WTC11 (cell line): ENCODE measurements around the gene CCDC51.

Experiments
- CREB1 ChIP-seq: sonication (generic); formaldehyde crosslinking; IDR thresholded peaks from 2 replicates; pipeline ENCODE4 v1.8.0; 2023; ENCODE audit warnings: mild to moderate bottlenecking, missing genetic modification reagents
- FOXK1 ChIP-seq: sonication (generic); formaldehyde crosslinking; IDR thresholded peaks from 2 replicates; pipeline ENCODE4 v1.8.0; 2022; ENCODE audit warnings: mild to moderate bottlenecking, moderate library complexity, missing genetic modification reagents
- JUN ChIP-seq: sonication (generic); formaldehyde crosslinking; IDR thresholded peaks from 2 replicates; pipeline ENCODE4 v1.8.0; 2023; ENCODE audit warnings: mild to moderate bottlenecking, missing genetic modification reagents
- NR2C2 ChIP-seq: sonication (generic); formaldehyde crosslinking; IDR thresholded peaks from 2 replicates; pipeline ENCODE4 v1.8.0; 2022; ENCODE audit warnings: mild to moderate bottlenecking, missing genetic modification reagents
- NR3C1 ChIP-seq: sonication (generic); formaldehyde crosslinking; conservative IDR thresholded peaks from 2 replicates; pipeline ENCODE4 v1.8.1; 2023; ENCODE audit warnings: low read depth, mild to moderate bottlenecking, missing genetic modification reagents
- ZNF121 ChIP-seq: sonication (generic); formaldehyde crosslinking; IDR thresholded peaks from 2 replicates; pipeline ENCODE4 v1.8.0; 2023; ENCODE audit warnings: missing genetic modification reagents
- TF ChIP-seq, protein P1 (sequence below): sonication (generic); formaldehyde crosslinking; IDR thresholded peaks from 2 replicates; pipeline ENCODE4 v1.8.1; 2022; ENCODE audit warnings: low read depth, mild to moderate bottlenecking, moderate library complexity, missing genetic modification reagents, borderline replicate concordance
- TF ChIP-seq, protein P2 (sequence below): sonication (generic); formaldehyde crosslinking; conservative IDR thresholded peaks from 2 replicates; pipeline ENCODE4 v1.8.1; 2022; ENCODE audit warnings: mild to moderate bottlenecking, missing genetic modification reagents
- TF ChIP-seq, protein P3 (sequence below): fragments of 200-600 bp; IDR thresholded peaks from 2 replicates; pipeline ENCODE4 v1.8.0; 2022; ENCODE audit warnings: antibody characterized with exemption
- TF ChIP-seq, protein P4 (sequence below): sonication (generic); formaldehyde crosslinking; IDR thresholded peaks from 2 replicates; pipeline ENCODE4 v1.8.1; 2022; ENCODE audit warnings: low read depth, missing genetic modification reagents, borderline replicate concordance
- TF ChIP-seq, protein P5 (sequence below): fragments of 250-450 bp; sonication (Bioruptor Pico); IDR thresholded peaks from 2 replicates; pipeline ENCODE4 v1.8.0; 2021; ENCODE audit warnings: mild to moderate bottlenecking
- TF ChIP-seq, protein P6 (sequence below): sonication (generic); formaldehyde crosslinking; IDR thresholded peaks from 2 replicates; pipeline ENCODE4 v1.8.0; 2023; ENCODE audit warnings: mild to moderate bottlenecking, missing genetic modification reagents
- TF ChIP-seq, protein P7 (sequence below): sonication (generic); formaldehyde crosslinking; IDR thresholded peaks from 2 replicates; pipeline ENCODE4 v1.8.1; 2023; ENCODE audit warnings: mild to moderate bottlenecking, missing genetic modification reagents, moderate library complexity
- TF ChIP-seq, protein P8 (sequence below): sonication (generic); formaldehyde crosslinking; IDR thresholded peaks from 2 replicates; pipeline ENCODE4 v1.8.1; 2023; ENCODE audit warnings: mild to moderate bottlenecking, missing genetic modification reagents

DNA sequence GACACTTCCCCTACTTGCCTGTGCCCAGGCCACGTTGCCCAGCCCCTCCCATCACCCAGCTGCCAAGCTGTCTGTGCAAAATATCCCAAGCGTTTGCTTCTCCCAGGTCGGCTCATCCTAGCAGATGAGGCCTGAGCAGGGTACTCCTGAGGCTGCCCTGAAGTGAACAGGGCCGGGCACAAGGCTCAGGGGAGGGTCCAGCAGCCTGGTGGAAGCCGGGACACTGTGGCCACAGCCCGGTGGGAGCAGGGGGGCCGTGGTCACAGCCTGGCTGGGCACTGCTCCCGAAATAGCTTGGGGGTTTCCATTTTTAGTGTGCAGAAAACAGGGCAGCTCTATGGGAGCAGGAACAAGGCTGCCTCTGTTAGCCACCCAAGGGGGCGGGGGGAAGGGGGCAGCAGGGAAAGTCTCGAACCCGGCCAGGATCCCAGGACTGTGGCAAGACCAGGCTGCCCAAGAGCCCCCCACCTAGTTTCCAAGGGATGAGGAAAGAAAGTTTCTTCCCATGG is 13.5 kb downstream of the CCDC51 start:
- TF ChIP-seq, protein P1, sequence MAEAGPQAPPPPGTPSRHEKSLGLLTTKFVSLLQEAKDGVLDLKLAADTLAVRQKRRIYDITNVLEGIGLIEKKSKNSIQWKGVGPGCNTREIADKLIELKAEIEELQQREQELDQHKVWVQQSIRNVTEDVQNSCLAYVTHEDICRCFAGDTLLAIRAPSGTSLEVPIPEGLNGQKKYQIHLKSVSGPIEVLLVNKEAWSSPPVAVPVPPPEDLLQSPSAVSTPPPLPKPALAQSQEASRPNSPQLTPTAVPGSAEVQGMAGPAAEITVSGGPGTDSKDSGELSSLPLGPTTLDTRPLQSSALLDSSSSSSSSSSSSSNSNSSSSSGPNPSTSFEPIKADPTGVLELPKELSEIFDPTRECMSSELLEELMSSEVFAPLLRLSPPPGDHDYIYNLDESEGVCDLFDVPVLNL = no peak
- TF ChIP-seq, protein P2, sequence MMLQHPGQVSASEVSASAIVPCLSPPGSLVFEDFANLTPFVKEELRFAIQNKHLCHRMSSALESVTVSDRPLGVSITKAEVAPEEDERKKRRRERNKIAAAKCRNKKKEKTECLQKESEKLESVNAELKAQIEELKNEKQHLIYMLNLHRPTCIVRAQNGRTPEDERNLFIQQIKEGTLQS = no peak
- TF ChIP-seq, protein P3, sequence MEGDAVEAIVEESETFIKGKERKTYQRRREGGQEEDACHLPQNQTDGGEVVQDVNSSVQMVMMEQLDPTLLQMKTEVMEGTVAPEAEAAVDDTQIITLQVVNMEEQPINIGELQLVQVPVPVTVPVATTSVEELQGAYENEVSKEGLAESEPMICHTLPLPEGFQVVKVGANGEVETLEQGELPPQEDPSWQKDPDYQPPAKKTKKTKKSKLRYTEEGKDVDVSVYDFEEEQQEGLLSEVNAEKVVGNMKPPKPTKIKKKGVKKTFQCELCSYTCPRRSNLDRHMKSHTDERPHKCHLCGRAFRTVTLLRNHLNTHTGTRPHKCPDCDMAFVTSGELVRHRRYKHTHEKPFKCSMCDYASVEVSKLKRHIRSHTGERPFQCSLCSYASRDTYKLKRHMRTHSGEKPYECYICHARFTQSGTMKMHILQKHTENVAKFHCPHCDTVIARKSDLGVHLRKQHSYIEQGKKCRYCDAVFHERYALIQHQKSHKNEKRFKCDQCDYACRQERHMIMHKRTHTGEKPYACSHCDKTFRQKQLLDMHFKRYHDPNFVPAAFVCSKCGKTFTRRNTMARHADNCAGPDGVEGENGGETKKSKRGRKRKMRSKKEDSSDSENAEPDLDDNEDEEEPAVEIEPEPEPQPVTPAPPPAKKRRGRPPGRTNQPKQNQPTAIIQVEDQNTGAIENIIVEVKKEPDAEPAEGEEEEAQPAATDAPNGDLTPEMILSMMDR = no peak
- TF ChIP-seq ZNF121 (CRISPR knock-in tag) = no peak
- TF ChIP-seq, protein P4, sequence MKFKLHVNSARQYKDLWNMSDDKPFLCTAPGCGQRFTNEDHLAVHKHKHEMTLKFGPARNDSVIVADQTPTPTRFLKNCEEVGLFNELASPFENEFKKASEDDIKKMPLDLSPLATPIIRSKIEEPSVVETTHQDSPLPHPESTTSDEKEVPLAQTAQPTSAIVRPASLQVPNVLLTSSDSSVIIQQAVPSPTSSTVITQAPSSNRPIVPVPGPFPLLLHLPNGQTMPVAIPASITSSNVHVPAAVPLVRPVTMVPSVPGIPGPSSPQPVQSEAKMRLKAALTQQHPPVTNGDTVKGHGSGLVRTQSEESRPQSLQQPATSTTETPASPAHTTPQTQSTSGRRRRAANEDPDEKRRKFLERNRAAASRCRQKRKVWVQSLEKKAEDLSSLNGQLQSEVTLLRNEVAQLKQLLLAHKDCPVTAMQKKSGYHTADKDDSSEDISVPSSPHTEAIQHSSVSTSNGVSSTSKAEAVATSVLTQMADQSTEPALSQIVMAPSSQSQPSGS (CRISPR knock-in tag) = no peak
- TF ChIP-seq FOXK1 = no peak
- TF ChIP-seq, protein P5, sequence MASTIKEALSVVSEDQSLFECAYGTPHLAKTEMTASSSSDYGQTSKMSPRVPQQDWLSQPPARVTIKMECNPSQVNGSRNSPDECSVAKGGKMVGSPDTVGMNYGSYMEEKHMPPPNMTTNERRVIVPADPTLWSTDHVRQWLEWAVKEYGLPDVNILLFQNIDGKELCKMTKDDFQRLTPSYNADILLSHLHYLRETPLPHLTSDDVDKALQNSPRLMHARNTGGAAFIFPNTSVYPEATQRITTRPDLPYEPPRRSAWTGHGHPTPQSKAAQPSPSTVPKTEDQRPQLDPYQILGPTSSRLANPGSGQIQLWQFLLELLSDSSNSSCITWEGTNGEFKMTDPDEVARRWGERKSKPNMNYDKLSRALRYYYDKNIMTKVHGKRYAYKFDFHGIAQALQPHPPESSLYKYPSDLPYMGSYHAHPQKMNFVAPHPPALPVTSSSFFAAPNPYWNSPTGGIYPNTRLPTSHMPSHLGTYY (CRISPR knock-in tag) = no peak
- TF ChIP-seq NR3C1 (CRISPR knock-in tag) = no peak
- TF ChIP-seq, protein P6, sequence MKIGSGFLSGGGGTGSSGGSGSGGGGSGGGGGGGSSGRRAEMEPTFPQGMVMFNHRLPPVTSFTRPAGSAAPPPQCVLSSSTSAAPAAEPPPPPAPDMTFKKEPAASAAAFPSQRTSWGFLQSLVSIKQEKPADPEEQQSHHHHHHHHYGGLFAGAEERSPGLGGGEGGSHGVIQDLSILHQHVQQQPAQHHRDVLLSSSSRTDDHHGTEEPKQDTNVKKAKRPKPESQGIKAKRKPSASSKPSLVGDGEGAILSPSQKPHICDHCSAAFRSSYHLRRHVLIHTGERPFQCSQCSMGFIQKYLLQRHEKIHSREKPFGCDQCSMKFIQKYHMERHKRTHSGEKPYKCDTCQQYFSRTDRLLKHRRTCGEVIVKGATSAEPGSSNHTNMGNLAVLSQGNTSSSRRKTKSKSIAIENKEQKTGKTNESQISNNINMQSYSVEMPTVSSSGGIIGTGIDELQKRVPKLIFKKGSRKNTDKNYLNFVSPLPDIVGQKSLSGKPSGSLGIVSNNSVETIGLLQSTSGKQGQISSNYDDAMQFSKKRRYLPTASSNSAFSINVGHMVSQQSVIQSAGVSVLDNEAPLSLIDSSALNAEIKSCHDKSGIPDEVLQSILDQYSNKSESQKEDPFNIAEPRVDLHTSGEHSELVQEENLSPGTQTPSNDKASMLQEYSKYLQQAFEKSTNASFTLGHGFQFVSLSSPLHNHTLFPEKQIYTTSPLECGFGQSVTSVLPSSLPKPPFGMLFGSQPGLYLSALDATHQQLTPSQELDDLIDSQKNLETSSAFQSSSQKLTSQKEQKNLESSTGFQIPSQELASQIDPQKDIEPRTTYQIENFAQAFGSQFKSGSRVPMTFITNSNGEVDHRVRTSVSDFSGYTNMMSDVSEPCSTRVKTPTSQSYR = no peak
- TF ChIP-seq NR2C2 (CRISPR knock-in tag) = no peak
- TF ChIP-seq, protein P7, sequence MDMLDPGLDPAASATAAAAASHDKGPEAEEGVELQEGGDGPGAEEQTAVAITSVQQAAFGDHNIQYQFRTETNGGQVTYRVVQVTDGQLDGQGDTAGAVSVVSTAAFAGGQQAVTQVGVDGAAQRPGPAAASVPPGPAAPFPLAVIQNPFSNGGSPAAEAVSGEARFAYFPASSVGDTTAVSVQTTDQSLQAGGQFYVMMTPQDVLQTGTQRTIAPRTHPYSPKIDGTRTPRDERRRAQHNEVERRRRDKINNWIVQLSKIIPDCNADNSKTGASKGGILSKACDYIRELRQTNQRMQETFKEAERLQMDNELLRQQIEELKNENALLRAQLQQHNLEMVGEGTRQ = no peak
- TF ChIP-seq, protein P8, sequence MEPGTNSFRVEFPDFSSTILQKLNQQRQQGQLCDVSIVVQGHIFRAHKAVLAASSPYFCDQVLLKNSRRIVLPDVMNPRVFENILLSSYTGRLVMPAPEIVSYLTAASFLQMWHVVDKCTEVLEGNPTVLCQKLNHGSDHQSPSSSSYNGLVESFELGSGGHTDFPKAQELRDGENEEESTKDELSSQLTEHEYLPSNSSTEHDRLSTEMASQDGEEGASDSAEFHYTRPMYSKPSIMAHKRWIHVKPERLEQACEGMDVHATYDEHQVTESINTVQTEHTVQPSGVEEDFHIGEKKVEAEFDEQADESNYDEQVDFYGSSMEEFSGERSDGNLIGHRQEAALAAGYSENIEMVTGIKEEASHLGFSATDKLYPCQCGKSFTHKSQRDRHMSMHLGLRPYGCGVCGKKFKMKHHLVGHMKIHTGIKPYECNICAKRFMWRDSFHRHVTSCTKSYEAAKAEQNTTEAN (CRISPR knock-in tag) = no peak
- no peak for TF ChIP-seq CREB1 (CRISPR knock-in tag)
- no peak for TF ChIP-seq JUN (CRISPR knock-in tag)
